IPS-NIHi11 (cell line): ENCODE measurements around the gene TMEM86B.
"Not testable (repeated sequence)": the region's sequence is repeated elsewhere in the genome, so short reads cannot be mapped to it uniquely, and the experiment has no call there.

Experiments
- DNase-seq: peaks from one replicate; pipeline ENCODE4 v3.0.0; 2012; ENCODE audit warnings: mixed read lengths, low spot score

Gene TMEM86B

GRCh38 chr19:55220525-55220924 lies 8.0 kb downstream of the TMEM86B start:
- DNase-seq: peak; percentile 72

GRCh38 chr19:55216461-55217198 lies 11.9 kb downstream of the TMEM86B start:
- peak; percentile 93 for DNase-seq

- DNase-seq: no peak
Measured at GRCh38 chr19:55213547-55213946, 15.0 kb downstream of the TMEM86B start.

DNA sequence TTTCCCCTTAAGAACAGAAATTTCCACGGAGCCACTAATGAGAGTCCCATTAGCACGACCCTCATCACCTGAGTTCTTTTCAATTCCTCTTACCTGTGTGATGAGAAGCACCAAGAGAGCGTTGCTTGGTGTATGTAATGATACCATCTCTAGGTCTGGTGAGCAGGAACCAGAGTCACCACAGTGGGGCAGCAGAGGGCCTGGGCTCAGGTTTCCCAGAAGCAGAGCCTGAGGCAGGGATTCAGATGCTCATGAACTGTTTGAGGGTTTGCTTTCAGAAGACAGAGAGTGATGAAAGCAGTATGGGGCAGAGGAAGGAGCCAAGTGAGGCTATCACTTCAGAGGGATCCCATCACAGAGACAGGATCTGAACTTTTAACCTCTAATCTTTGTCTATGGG lies 16.1 kb downstream of the TMEM86B start:
- DNase-seq: peak; percentile 24

- no peak for DNase-seq
Measured at GRCh38 chr19:55209693-55210472, 18.7 kb downstream of the TMEM86B start.

- DNase-seq: no peak
Measured at GRCh38 chr19:55208880-55209692, 19.5 kb downstream of the TMEM86B start, which contains the start of gene PTPRH. PTPRH (minus strand) TSS chr19:55209501; CDS start chr19:55209433, 68 bp downstream.

GRCh38 chr19:55206664-55207500 lies 21.7 kb downstream of the TMEM86B start:
- peak; percentile 98 for DNase-seq

- not testable (repeated sequence) for DNase-seq
Measured at GRCh38 chr19:55202199-55202598, 26.4 kb downstream of the TMEM86B start.

- DNase-seq: no peak
Measured at GRCh38 chr19:55199620-55200204, 28.9 kb downstream of the TMEM86B start.

GRCh38 chr19:55198651-55199050 lies 29.9 kb downstream of the TMEM86B start:
- DNase-seq: no peak

GRCh38 chr19:55197528-55197927 lies 31.0 kb downstream of the TMEM86B start:
- no peak for DNase-seq

DNA sequence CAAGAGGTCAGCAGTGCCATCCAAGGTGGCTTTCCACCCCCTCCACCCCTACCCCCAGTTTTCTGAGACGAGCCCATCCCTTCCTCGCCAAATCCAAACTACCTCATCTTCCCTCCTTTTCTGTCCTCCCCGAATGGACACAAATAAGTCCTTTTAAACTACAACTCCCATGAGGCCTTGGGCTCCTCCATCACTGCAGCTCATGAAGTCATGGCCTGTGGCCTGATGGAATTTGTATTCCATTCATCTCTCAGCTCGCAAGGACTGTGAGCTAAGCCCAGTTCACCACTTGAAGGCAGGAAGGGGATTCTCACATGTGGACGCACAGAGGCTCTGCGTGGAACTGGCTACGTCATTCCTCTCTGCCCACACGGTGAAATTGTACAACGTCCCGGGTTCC lies 31.8 kb downstream of the TMEM86B start:
- no peak for DNase-seq

DNA sequence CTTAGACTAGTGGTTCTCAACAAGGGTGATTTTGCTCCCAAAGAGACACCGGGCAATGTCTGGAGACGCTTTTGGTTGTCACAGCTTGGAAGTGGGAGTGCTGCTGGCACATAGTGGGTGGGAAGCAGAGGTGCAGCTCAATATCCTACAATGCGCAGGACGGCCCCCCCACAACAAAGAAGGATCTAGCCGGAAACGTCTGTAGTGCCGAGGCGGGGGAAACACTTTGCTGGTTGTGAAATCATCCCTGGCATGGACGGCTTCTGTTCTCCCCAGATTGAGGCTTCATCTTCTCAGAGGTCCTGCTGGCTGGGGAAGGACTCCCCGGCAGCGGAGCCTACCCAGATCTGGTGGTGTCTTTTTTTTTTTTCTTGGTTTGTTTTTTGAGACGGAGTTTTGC lies 35.1 kb downstream of the TMEM86B start:
- no peak for DNase-seq

DNA sequence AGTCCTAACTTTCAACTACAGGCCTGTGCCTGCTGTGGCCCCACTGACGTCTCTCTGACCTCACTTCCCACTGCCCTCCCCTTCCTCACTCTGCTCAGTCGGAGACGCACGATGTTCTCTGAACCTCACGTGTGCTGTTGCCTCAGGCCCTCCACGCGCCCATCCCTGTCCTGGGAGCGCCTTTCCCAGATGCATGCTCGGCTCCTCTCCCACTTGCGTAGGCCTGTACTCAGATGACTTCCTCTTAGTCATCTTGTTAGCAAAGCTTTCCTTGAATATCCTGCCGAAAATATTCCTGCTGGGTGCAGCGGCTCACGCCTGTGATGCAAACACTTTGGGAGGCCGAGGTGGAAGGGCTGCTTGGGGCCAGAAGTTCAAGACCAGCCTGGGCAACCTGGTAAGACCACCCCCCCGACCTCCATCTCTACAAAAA lies 39.1 kb downstream of the TMEM86B start:
- no peak for DNase-seq

DNA sequence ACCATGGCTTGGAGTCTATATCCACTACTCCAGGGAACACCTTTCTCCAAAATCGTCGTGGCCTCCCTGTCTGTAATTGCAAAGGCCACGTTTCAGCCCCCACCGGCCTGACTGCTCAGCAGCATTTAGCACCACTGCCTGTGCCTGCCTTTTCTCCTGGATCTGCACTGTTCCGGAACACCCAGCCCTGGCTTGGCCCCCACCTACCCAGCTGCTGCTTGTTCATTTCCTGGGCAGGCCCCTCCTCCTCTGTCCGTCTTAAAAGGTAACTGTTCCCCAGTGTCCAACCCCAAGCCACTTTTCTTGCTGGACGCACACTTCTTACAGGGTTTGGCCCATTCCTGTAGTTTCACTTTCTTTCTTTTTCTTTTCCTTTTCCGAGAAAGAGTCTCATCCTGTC lies 39.9 kb downstream of the TMEM86B start:
- no peak for DNase-seq

- no peak for DNase-seq
Measured at GRCh38 chr19:55186080-55186479, 42.5 kb downstream of the TMEM86B start.

DNA sequence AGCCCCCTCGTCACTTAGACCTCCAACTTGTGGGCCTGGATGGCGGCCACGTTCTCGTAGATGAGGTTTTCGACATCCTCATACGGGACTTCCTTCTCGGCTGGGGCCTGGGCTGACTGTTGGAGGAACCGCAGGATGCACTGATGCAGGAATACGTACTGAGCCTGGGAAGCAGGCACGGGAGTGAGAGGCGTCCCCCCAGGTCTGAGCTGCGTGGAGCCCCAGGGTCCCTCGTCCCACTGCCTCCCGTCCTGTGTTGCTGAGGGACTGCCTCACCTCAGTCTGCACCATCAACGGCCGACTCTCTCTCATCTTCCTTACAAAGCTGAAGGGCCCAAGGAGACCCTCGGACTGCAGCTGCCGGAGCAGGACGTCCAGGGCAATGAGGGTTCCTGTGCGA lies 46.8 kb downstream of the TMEM86B start:
- no peak for DNase-seq

DNA sequence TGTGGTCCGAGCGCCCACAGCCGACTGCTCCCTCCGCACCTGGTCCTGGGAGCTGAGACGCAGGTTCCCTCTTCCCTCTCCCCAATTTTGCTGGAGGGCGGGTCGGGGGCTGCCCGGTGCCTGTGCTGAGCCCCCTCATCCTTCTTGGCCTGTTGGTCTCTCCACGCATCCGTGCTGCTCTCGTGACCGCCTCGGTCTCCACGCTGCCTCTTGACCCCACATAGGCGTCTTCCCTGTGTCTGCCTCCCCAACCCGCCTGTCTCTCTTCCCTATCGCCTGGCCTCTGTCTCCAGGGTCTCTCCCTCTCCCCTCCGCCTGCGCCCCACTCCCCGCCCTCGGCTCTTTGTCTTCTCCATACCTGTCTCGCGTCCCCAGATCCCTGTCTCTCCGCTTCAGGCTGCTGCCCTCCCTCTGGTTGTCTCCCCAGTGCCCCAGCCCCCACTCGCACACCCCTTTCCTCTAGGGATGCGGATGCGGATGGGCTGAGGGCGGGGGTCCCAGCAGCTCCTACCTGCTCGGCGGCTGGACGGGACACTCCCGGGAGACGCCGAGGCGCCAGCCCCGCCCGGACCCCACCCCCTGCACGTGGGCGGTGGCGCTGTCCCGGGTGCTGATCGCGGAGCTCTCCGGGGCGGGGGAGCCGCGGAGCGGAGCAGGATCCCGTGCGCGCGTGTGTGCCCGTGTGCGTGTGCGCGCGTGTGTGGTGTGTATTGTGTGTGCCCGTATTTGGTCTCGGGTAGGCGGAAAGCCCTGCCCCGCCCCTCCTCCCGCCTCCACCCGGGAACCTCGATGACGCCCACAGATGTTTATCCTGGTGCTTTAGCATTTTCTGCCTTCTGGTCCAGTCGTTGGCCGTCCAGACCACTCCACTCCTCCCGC lies 48.7 kb downstream of the TMEM86B start, which contains the start of gene SYT5:
TSS of gene SYT5 (minus strand) at position 684 of the 879 bp plus-strand sequence. CDS start 1,248 bp downstream, outside the sequence.
- DNase-seq: peak; percentile 97

DNA sequence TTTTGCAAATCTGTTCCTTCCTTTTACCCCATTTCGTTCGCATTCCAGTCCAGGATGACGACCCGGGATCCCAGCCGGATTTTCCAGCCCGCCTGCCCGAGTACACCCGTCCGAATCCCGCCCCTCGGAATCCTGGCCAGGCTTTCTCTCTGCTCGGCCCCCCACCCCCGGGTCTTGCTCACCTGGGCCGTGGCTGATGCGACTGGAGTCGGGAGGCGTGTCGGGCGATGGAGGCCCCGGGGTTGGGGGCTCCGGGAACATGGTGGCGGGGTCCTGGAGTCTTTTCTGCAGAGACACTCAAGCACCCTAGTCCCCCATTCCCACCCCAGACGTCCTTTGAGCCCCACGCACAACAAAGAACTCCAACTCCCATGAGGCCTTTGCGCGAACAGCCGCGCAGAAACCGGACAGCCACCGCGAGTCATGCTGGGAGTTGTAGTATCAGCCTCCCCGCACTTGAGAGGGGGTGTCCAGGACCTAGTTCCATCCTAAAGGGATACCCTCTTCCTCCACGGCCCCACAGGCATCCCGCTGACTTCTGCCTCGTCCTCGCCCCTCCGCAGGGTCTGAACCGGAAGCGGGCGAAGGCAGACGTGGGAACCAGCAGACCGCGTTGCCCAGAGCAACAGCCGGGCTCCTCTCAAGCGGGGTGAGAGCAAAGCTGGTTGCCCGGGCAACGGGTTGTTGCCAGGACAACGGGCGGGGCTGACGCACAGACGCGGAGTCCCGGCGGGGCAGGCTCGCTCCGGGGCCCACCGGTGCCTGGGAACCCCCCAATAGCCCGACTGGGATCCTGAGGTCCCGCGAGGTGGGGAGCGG lies 49.6 kb downstream of the TMEM86B start:
- peak; percentile 89 for DNase-seq
